HepG2 (cell line): ENCODE data around the gene CLASRP. TPM values are rescaled to one million over a fixed set of nuclear protein-coding genes. Genes with fewer than 3 reads are reported as not detected.

ENCODE experiments used
- ATAC-seq: fragments of 200-7000 bp; cut with Tn5 transposase; 3 replicates; pipeline ENCODE4 v1.9.1; 2020; ENCODE audit warnings: mild to moderate bottlenecking, moderate library complexity
- BruUV-seq: library from RNA; stranded (reverse); fragments of 400-500 nt; replicated peaks from 2 replicates; lab custom pipeline; 2021; lab: Mats Ljungman, UMichigan
- CTCF ChIA-PET: fragments of 300-600 bp; formaldehyde crosslinking; extraction: SDS; loops from one replicate; lab custom pipeline; 2021; ENCODE audit warnings: low total read pairs, inconsistent platforms, low intra/inter-chr PET ratio; lab: Yijun Ruan, JAX
- POLR2A ChIA-PET: fragments of 350-600 bp; sonication (Branson Sonifier 250); formaldehyde crosslinking; loops from one replicate; lab custom pipeline; 2020; ENCODE audit warnings: antibody characterized with exemption, inconsistent platforms; lab: Yijun Ruan, JAX
- DNase-seq: peaks from one replicate; pipeline ENCODE4 v3.0.0-alpha.2; 2015; ENCODE audit warnings: low spot score
- FAIRE-seq: peaks from 3 replicates; lab custom pipeline; 2011; peaks lifted over from hg19 to GRCh38; lab: Jason Lieb, UNC
- H2AFZ ChIP-seq: one replicate; pipeline ENCODE4 v1.6.1; 2011; ENCODE audit warnings: low read length, inconsistent platforms
- H3K27ac ChIP-seq: fragments of 300-600 bp; 3 replicates; pipeline ENCODE4 v1.8.0; 2011; ENCODE audit warnings: mixed run types, mild to moderate bottlenecking, mixed read lengths, low read length, inconsistent platforms; ENCODE audit not compliant: insufficient read depth; ENCODE audit errors: extremely low read length
- H3K27me3 ChIP-seq, 2 experiments: fragments of 200-600 bp in 1 of 2; 2 replicates in 1 of 2; 3 replicates in 1 of 2; pipeline versions ENCODE4 v1.6.0 to v1.8.0; 2011; ENCODE audit warnings: low read length in 2 of 2, mild to moderate bottlenecking in 2 of 2, moderate library complexity in 2 of 2, inconsistent platforms in 1 of 2; ENCODE audit not compliant: insufficient read depth in 2 of 2, control insufficient read depth in 1 of 2
- H3K36me3 ChIP-seq, 2 experiments: fragments of 200-600 bp in 1 of 2; replicated peaks in 1 of 2; 2 replicates in 1 of 2; 3 replicates in 1 of 2; pipeline versions ENCODE4 v1.5.1 to v1.8.0; 2011; ENCODE audit warnings: low read length in 2 of 2, inconsistent platforms in 1 of 2; ENCODE audit not compliant: insufficient read depth in 2 of 2, control insufficient read depth in 1 of 2
- H3K4me1 ChIP-seq: 2 replicates; pipeline ENCODE4 v1.5.1; 2012; ENCODE audit warnings: low read length, inconsistent platforms; ENCODE audit not compliant: insufficient read depth
- H3K4me2 ChIP-seq: 2 replicates; pipeline ENCODE4 v1.6.0; 2011; ENCODE audit warnings: low read depth, low read length, inconsistent platforms
- H3K4me3 ChIP-seq, 3 experiments: fragments of 200-600 bp in 1 of 3; sonication (generic), shearing (Covaris generic) in 1 of 3; replicated peaks in 1 of 3; 2 replicates each; pipeline ENCODE4 v1.5.1; 2011 to 2016; ENCODE audit warnings: low read length in 3 of 3, inconsistent platforms in 2 of 3, low read depth in 2 of 3, mild to moderate bottlenecking in 2 of 3, control low read depth in 1 of 3, mixed read lengths in 1 of 3; ENCODE audit not compliant: insufficient read depth in 1 of 3
- H3K79me2 ChIP-seq: one replicate; pipeline ENCODE4 v1.6.1; 2011; ENCODE audit warnings: low read length, inconsistent platforms; ENCODE audit not compliant: insufficient read depth
- H3K9ac ChIP-seq: 2 replicates; pipeline ENCODE4 v1.6.0; 2011; ENCODE audit warnings: mild to moderate bottlenecking, low read depth, low read length, inconsistent platforms; ENCODE audit not compliant: insufficient read depth
- H3K9me3 ChIP-seq: 2 replicates; pipeline ENCODE4 v1.5.1; 2012; ENCODE audit warnings: mild to moderate bottlenecking, low read length
- H4K20me1 ChIP-seq: 2 replicates; pipeline ENCODE4 v1.6.0; 2011; ENCODE audit warnings: inconsistent platforms, mild to moderate bottlenecking, low read length, moderate library complexity; ENCODE audit not compliant: insufficient read depth
- AKAP8 ChIP-seq: sonication (generic); formaldehyde crosslinking; IDR thresholded peaks from 2 replicates; pipeline ENCODE4 v1.5.1; 2020; ENCODE audit warnings: mild to moderate bottlenecking, missing genetic modification reagents
- BRD4 ChIP-seq: sonication (generic); formaldehyde crosslinking; IDR thresholded peaks from 2 replicates; pipeline ENCODE4 v1.4.0; 2020; ENCODE audit warnings: missing genetic modification reagents
- GTF2F1 ChIP-seq: fragments of 150-350 bp; IDR thresholded peaks from 2 replicates; pipeline ENCODE4 v1.6.1; 2014; ENCODE audit warnings: low read length
- NAIF1 ChIP-seq: sonication (generic); formaldehyde crosslinking; IDR thresholded peaks from 2 replicates; pipeline ENCODE4 v1.5.0; 2020; ENCODE audit warnings: mild to moderate bottlenecking, missing genetic modification reagents, borderline replicate concordance
- NCOR1 ChIP-seq: fragments of 200-600 bp; sonication (generic); IDR thresholded peaks from 2 replicates; pipeline ENCODE4 v1.7.0; 2017; ENCODE audit warnings: antibody characterized with exemption, low read length, borderline replicate concordance
- NFYC ChIP-seq: IDR thresholded peaks from 2 replicates; pipeline ENCODE4 v1.6.1; 2016; ENCODE audit warnings: missing genetic modification reagents, missing compliant biosample characterization
- PLSCR1 ChIP-seq: sonication (generic); formaldehyde crosslinking; IDR thresholded peaks from 2 replicates; pipeline ENCODE4 v1.5.0; 2020; ENCODE audit warnings: missing genetic modification reagents, mild to moderate bottlenecking, borderline replicate concordance
- SALL1 ChIP-seq: sonication (generic); formaldehyde crosslinking; IDR thresholded peaks from 2 replicates; pipeline ENCODE4 v1.8.0; 2022; ENCODE audit warnings: mild to moderate bottlenecking, missing genetic modification reagents
- SP1 ChIP-seq, 2 experiments: fragments of 450-650 bp in 1 of 2; sonication (generic) in 1 of 2; formaldehyde crosslinking in 1 of 2; IDR thresholded peaks; 2 replicates each; pipeline versions ENCODE4 v1.4.0 to v1.6.1; 2016 to 2020; ENCODE audit warnings: missing genetic modification reagents in 1 of 2
- SRY ChIP-seq: sonication (generic); formaldehyde crosslinking; IDR thresholded peaks from 2 replicates; pipeline ENCODE4 v1.8.0; 2022; ENCODE audit warnings: mild to moderate bottlenecking, missing genetic modification reagents
- TEAD3 ChIP-seq: optimal IDR thresholded peaks from 2 replicates; pipeline ENCODE3; 2016; ENCODE audit warnings: borderline replicate concordance
- YY1 ChIP-seq: IDR thresholded peaks from 2 replicates; pipeline ENCODE4 v1.6.1; 2011; ENCODE audit warnings: low read length, low read depth, moderate library complexity, mild to moderate bottlenecking; ENCODE audit not compliant: insufficient read depth, insufficient replicate concordance
- ZNF24 ChIP-seq: fragments of 450-650 bp; IDR thresholded peaks from 2 replicates; pipeline ENCODE4 v1.6.1; 2017; ENCODE audit warnings: antibody characterized with exemption, mild to moderate bottlenecking
- ZNF772 ChIP-seq: sonication (generic); formaldehyde crosslinking; IDR thresholded peaks from 2 replicates; pipeline ENCODE4 v1.5.0; 2020; ENCODE audit warnings: mild to moderate bottlenecking, missing genetic modification reagents
- ZNF850 ChIP-seq: sonication (generic); formaldehyde crosslinking; conservative IDR thresholded peaks from 2 replicates; pipeline ENCODE4 v1.9.0; 2021; ENCODE audit warnings: mild to moderate bottlenecking, missing genetic modification reagents
- ZNF883 ChIP-seq: sonication (generic); formaldehyde crosslinking; IDR thresholded peaks from 2 replicates; pipeline ENCODE4 v1.5.1; 2020; ENCODE audit warnings: mild to moderate bottlenecking, missing genetic modification reagents; ENCODE audit errors: not compliant biosample characterization
- WGBS: methylation state at CpG from one replicate; pipeline ENCODE4 v1.1.6; 2017; ENCODE audit warnings: low lambda C conversion rate; 5-methylcytosine and 5-hydroxymethylcytosine counted together
- in situ Hi-C: cut with HindIII; loops from 2 replicates; pipeline ENCODE4 v1.10.0; 2017; ENCODE audit warnings: low pct_unique_long_range_greater_than_20kb; ENCODE audit not compliant: extremely low pct_ligation_motif_present
- intact Hi-C: fragments of 100-400 bp; cut with micrococcal nuclease; formaldehyde crosslinking; loops from one replicate; pipeline ENCODE4 v1.10.0; 2022; ENCODE audit not compliant: unreplicated experiment
- polyA plus RNA-seq, 8 experiments: library from polyadenylated mRNA; depleted of rRNA in 3 of 8; stranded (reverse) in 7 of 8; unstranded in 1 of 8; fragments of >200 nt; fragmentation: Illumina TruSeq in 4 of 8; extraction: Trizol in 4 of 8; gene quantifications; 2 replicates each; pipeline versions ENCODE4 v1.2.1 to v1.2.3, GENCODE V29; 2011 to 2016; ENCODE audit warnings: low read depth in 4 of 8, missing spikeins in 1 of 8, mixed read lengths in 1 of 8; ENCODE audit not compliant: insufficient read depth in 1 of 8
- total RNA-seq, 5 experiments: library from RNA; depleted of rRNA; stranded (reverse); fragments of >200 nt; fragmentation: Illumina TruSeq; extraction: Trizol; gene quantifications; 2 replicates each; pipeline ENCODE4 v1.2.3, GENCODE V29; 2016; ENCODE audit warnings: low read depth in 1 of 5
- TF ChIP-seq, protein P1 (sequence below): IDR thresholded peaks from 2 replicates; pipeline ENCODE4 v1.6.1; 2016; ENCODE audit warnings: low read depth, control low read depth
- TF ChIP-seq, protein P2 (sequence below): sonication (generic); formaldehyde crosslinking; IDR thresholded peaks from 2 replicates; pipeline ENCODE4 v1.5.0; 2020; ENCODE audit warnings: mild to moderate bottlenecking, missing genetic modification reagents, borderline replicate concordance

Gene CLASRP
- total and polyA plus RNA-seq, 2 of the 13 experiments (the other 11 are each of a cell fraction or from before 2014, with no cell fraction given) = 32.0 to 51.4 TPM

DNA sequence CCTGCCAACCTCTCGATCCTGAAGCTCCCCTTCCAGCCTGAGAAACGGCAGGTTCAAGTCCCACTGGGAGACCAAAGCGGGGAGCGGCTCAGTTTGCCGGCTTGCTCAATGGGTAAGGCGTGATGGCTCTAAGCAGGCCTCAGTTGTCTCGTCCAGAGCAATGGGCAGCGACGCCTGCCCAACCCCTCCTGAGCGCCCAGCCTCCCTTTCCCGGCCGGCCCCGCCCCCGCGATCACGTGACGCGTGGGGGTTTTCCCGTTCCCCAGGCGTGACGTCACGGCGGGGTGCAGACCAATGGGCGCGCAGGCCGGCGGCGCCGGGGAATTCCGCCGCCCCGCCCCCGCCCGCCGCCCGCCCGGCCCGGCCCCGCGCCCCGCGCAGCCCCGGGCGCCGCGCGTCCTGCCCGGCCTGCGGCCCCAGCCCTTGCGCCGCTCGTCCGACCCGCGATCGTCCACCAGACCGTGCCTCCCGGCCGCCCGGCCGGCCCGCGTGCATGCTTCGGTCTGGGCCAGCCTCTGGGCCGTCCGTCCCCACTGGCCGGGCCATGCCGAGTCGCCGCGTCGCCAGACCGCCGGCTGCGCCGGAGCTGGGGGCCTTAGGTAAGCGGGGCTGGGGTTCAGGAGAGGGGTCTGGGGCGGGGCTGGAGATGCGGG lies 37.6 kb upstream of the CLASRP start, which contains the start of gene RELB:
TSS of gene RELB (plus strand) at position 378 of the 653 bp plus-strand sequence. CDS start at position 494, 116 bp downstream.
- H3K4me3 ChIP-seq = peak within 1 kb of the TSS; percentile 72 to 80 (median 79)
- H4K20me1 ChIP-seq = no peaks in the 10 kb centered on the region
- ATAC-seq = peak; percentile 74
- no peak for FAIRE-seq
- H3K36me3 ChIP-seq = no peaks in the 10 kb centered on the region
- CTCF ChIA-PET = no interaction called here
- POLR2A ChIA-PET = interaction anchor here (0.6 to 1.2 kb wide), 12 partner anchors 18 to 177 kb away, joined by 3 to 14 read pairs (median 3); partner anchors contain the start of genes APOE, CLASRP, PPP1R37 and TRAPPC6A
- H3K4me1 ChIP-seq = peaks cover 20% of the 10 kb centered on the region
- no TSS peak for BruUV-seq
- H3K4me2 ChIP-seq = peak within 1 kb of the TSS; percentile 84
- 10% methylated on average over 17 of the region's 79 CpGs for WGBS
- no peak within 1 kb of the TSS for H2AFZ ChIP-seq
- H3K27ac ChIP-seq = peak within 1 kb of the TSS; percentile 92
- DNase-seq = peak; percentile 73
- H3K9me3 ChIP-seq = no peaks in the 10 kb centered on the region
- no peaks in the 10 kb centered on the region for H3K79me2 ChIP-seq
- in situ Hi-C loops = no loop called here
- H3K27me3 ChIP-seq = no peaks in the 10 kb centered on the region
- intact Hi-C loops = no loop called here
- peak within 1 kb of the TSS; percentile 79 for H3K9ac ChIP-seq
- TF ChIP-seq SALL1 (CRISPR knock-in tag) (peak; percentile 27; the same call in 1 of the 2 replicates), NFYC (CRISPR knock-in tag) (peak; percentile 74), ZNF883 (CRISPR knock-in tag) (no peak), NCOR1 (no peak), GTF2F1 (peak; percentile 66; the same call in 1 of the 2 replicates), PLSCR1 (CRISPR knock-in tag) (no peak), SRY (CRISPR knock-in tag) (0 out of 2 replicates have a peak, but pooled peaks have one; percentile 20), ZNF850 (CRISPR knock-in tag) (no peak), SP1 (IDR thresholded peaks at IDR 0.05) (no peak), SP1 (CRISPR knock-in tag; IDR thresholded peaks at IDR 0.05) (peak; percentile 92), ZNF772 (CRISPR knock-in tag) (no peak), YY1 (peak; percentile 50), TEAD3 (peak; percentile 8), ZNF24 (no peak), NAIF1 (CRISPR knock-in tag) (no peak), AKAP8 (CRISPR knock-in tag) (no peak), BRD4 (CRISPR knock-in tag) (no peak)
- TF ChIP-seq, protein P1, sequence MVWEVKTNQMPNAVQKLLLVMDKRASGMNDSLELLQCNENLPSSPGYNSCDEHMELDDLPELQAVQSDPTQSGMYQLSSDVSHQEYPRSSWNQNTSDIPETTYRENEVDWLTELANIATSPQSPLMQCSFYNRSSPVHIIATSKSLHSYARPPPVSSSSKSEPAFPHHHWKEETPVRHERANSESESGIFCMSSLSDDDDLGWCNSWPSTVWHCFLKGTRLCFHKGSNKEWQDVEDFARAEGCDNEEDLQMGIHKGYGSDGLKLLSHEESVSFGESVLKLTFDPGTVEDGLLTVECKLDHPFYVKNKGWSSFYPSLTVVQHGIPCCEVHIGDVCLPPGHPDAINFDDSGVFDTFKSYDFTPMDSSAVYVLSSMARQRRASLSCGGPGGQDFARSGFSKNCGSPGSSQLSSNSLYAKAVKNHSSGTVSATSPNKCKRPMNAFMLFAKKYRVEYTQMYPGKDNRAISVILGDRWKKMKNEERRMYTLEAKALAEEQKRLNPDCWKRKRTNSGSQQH (CRISPR knock-in tag) = peak; percentile 71; the same call in 1 of the 2 replicates
- TF ChIP-seq, protein P2, sequence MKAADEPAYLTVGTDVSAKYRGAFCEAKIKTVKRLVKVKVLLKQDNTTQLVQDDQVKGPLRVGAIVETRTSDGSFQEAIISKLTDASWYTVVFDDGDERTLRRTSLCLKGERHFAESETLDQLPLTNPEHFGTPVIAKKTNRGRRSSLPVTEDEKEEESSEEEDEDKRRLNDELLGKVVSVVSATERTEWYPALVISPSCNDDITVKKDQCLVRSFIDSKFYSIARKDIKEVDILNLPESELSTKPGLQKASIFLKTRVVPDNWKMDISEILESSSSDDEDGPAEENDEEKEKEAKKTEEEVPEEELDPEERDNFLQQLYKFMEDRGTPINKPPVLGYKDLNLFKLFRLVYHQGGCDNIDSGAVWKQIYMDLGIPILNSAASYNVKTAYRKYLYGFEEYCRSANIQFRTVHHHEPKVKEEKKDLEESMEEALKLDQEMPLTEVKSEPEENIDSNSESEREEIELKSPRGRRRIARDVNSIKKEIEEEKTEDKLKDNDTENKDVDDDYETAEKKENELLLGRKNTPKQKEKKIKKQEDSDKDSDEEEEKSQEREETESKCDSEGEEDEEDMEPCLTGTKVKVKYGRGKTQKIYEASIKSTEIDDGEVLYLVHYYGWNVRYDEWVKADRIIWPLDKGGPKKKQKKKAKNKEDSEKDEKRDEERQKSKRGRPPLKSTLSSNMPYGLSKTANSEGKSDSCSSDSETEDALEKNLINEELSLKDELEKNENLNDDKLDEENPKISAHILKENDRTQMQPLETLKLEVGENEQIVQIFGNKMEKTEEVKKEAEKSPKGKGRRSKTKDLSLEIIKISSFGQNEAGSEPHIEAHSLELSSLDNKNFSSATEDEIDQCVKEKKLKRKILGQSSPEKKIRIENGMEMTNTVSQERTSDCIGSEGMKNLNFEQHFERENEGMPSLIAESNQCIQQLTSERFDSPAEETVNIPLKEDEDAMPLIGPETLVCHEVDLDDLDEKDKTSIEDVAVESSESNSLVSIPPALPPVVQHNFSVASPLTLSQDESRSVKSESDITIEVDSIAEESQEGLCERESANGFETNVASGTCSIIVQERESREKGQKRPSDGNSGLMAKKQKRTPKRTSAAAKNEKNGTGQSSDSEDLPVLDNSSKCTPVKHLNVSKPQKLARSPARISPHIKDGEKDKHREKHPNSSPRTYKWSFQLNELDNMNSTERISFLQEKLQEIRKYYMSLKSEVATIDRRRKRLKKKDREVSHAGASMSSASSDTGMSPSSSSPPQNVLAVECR (CRISPR knock-in tag) = peak; percentile 77
